ENCODE measurements around the gene PRDM11. TPM values are rescaled to one million over a fixed set of nuclear protein-coding genes. Genes with fewer than 3 reads are reported as not detected.

The PRDM11 gene
- total and polyA plus RNA-seq, 10 of the 15 experiments (the other 5 are each of a cell fraction or from before 2014, with no cell fraction given), result 0.03 to 2.4 (median 0.53) TPM

DNA sequence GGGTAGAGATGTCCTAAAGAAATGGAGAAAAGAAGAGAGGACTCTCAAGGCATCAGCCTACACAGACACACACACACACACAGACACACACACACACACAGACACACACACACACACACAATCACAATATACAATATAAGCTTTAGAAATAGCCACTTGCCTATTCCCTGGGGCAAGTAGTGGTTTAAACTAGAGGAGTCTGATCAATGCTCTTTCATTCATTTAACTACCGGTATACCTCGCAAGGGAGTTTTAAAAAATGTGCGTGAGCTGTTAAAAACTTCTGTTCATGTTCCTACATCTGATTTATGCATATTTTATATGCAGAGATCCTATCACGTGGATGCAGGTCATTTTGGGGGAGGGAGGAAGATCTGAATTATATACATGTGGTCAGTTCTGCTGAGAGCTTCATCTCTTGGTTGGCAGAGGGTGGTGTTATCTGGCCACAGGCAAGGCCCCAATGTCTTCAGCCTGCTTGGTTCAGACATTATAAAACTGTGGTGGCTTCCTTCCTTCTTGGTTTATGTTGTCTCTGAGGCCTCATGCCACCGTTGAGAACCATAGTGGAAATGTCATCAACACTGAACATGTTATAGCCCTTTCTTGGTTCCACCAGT is 83.1 kb downstream of the PRDM11 start:
- TF ChIP-seq, protein P1, sequence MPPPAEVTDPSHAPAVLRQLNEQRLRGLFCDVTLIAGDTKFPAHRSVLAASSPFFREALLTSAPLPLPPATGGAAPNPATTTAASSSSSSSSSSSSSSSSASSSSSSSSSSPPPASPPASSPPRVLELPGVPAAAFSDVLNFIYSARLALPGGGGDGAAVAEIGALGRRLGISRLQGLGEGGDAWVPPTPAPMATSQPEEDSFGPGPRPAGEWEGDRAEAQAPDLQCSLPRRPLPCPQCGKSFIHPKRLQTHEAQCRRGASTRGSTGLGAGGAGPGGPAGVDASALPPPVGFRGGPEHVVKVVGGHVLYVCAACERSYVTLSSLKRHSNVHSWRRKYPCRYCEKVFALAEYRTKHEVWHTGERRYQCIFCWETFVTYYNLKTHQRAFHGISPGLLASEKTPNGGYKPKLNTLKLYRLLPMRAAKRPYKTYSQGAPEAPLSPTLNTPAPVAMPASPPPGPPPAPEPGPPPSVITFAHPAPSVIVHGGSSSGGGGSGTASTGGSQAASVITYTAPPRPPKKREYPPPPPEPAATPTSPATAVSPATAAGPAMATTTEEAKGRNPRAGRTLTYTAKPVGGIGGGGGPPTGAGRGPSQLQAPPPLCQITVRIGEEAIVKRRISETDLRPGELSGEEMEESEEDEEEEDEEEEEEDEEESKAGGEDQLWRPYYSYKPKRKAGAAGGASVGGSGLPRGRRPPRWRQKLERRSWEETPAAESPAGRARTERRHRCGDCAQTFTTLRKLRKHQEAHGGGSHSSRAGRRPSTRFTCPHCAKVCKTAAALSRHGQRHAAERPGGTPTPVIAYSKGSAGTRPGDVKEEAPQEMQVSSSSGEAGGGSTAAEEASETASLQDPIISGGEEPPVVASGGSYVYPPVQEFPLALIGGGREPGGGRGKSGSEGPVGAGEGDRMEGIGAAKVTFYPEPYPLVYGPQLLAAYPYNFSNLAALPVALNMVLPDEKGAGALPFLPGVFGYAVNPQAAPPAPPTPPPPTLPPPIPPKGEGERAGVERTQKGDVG (CRISPR knock-in tag; IDR thresholded peaks at IDR 0.05), result no peak
- no peak for TF ChIP-seq SMAD1 (IDR thresholded peaks at IDR 0.05; ENCODE audit: low read depth, partially characterized antibody)
- TF ChIP-seq MXI1 (IDR thresholded peaks at IDR 0.05; ENCODE audit: low read depth, low read length), result no peak
- TF ChIP-seq EED (IDR thresholded peaks at IDR 0.05; ENCODE audit: low read depth), result no peak
- no peak for TF ChIP-seq RBBP5 (conservative IDR thresholded peaks at IDR 0.05)
- TF ChIP-seq BCL11A (IDR thresholded peaks at IDR 0.05; ENCODE audit: low read depth, low read length), result no peak
- no peak for TF ChIP-seq TARDBP (IDR thresholded peaks at IDR 0.05; ENCODE audit: borderline replicate concordance)
- no peak for TF ChIP-seq CHD4 (IDR thresholded peaks at IDR 0.05)
- no peak for TF ChIP-seq ZNF592 (IDR thresholded peaks at IDR 0.05)
- Histone ChIP-seq H2AFZ (ENCODE audit: control insufficient read depth, low read depth, low read length) (no peak overlapping the region), H3K4me2 (ENCODE audit: control insufficient read depth, insufficient read depth) (no peak overlapping the region), H3K79me2 (ENCODE audit: control insufficient read depth, insufficient read depth, low read length) (no peaks in the 10 kb centered on the region), H3K9me3 (replicated peaks; ENCODE audit: control insufficient read depth, insufficient read depth, low read length) (no peaks in the 10 kb centered on the region), H3K27me3 (replicated peaks in 1 of 2; ENCODE audit: control insufficient read depth in 2 of 2, insufficient read depth in 2 of 2, low read length in 1 of 2) (no peaks in the 10 kb centered on the region), H3K36me3 (ENCODE audit: control insufficient read depth in 2 of 2, insufficient read depth in 2 of 2, low read length in 1 of 2) (no peaks in the 10 kb centered on the region; a peak in 1 of 4 replicates), H3K9ac (ENCODE audit: control insufficient read depth, insufficient read depth, low read length) (no peak overlapping the region), H3K4me3 (no peak overlapping the region), H3K27ac (ENCODE audit: control insufficient read depth, insufficient read depth) (no peak overlapping the region), H3K4me1 (ENCODE audit: control insufficient read depth, insufficient read depth, low read length) (no peaks in the 10 kb centered on the region), H4K20me1 (ENCODE audit: control insufficient read depth, insufficient read depth) (no peaks in the 10 kb centered on the region)
- ATAC-seq (no peak), DNase-seq (ENCODE audit: low read depth, low spot score) (no peak), FAIRE-seq (no peak)
- 44% methylated on average over 5 of the region's 5 CpGs for WGBS (ENCODE audit: insufficient coverage, insufficient replicate concordance, low lambda C conversion rate, missing lambda C conversion rate)
- no TSS peak for BruUV-seq (replicated peaks)
- ChIA-PET CTCF (no interaction called here), SMC1A (ENCODE audit: uncharacterized antibody, unreplicated experiment) (no interaction called here), POLR2A (no interaction called here), RAD21 (ENCODE audit: unreplicated experiment) (no interaction called here)
- intact Hi-C loops (cut with micrococcal nuclease; ENCODE audit: unreplicated experiment) (no loop called here), in situ Hi-C loops (cut with MboI) (no loop called here)
